ENCODE results near the gene C12orf42.

The C12orf42 gene

GRCh38 chr12:103495469-103496456 lies at the start of gene C12orf42:
C12orf42 (minus strand) TSS chr12:103495968; CDS start chr12:103478426, 17,542 bp downstream.
- peak; percentile 38 for DNase-seq

- no peak for DNase-seq
Observed at GRCh38 chr12:103542078-103542477, 46.3 kb upstream of the C12orf42 start.

GRCh38 chr12:103540319-103540718 lies 44.6 kb upstream of the C12orf42 start:
- no peak for DNase-seq

- DNase-seq: no peak
Observed at GRCh38 chr12:103538397-103538796, 42.6 kb upstream of the C12orf42 start.

- DNase-seq: no peak
Observed at GRCh38 chr12:103530307-103531066, 34.7 kb upstream of the C12orf42 start.

GRCh38 chr12:103529306-103529705 lies 33.5 kb upstream of the C12orf42 start:
- no peak for DNase-seq

GRCh38 chr12:103524238-103524875 lies 28.6 kb upstream of the C12orf42 start:
- DNase-seq: no peak

- DNase-seq: no peak
Observed at GRCh38 chr12:103523771-103524170, 28.0 kb upstream of the C12orf42 start.

- DNase-seq: no peak
Observed at GRCh38 chr12:103520686-103521215, 25.0 kb upstream of the C12orf42 start.

GRCh38 chr12:103519632-103520031 lies 23.9 kb upstream of the C12orf42 start:
- no peak for DNase-seq

- DNase-seq: no peak
Observed at GRCh38 chr12:103518899-103519298, 23.1 kb upstream of the C12orf42 start.

GRCh38 chr12:103517161-103517560 lies 21.4 kb upstream of the C12orf42 start:
- DNase-seq: no peak

- DNase-seq: no peak
Observed at GRCh38 chr12:103515341-103515740, 19.6 kb upstream of the C12orf42 start.

- DNase-seq: no peak
Observed at GRCh38 chr12:103513875-103514274, 18.1 kb upstream of the C12orf42 start.

- DNase-seq: no peak
Observed at GRCh38 chr12:103505371-103506236, 9.8 kb upstream of the C12orf42 start.

- DNase-seq: no peak
Observed at GRCh38 chr12:103504606-103505005, 8.8 kb upstream of the C12orf42 start.

- peak; percentile 33 for DNase-seq
Observed at GRCh38 chr12:103503546-103504480, 8.0 kb upstream of the C12orf42 start.

GRCh38 chr12:103501447-103501846 lies 5.7 kb upstream of the C12orf42 start:
- no peak for DNase-seq

- no peak for DNase-seq
Observed at GRCh38 chr12:103499571-103499970, 3.8 kb upstream of the C12orf42 start.

GRCh38 chr12:103498990-103499389 lies 3.2 kb upstream of the C12orf42 start:
- no peak for DNase-seq

Measured in activated CD4-positive, alpha-beta T cell treated with anti-CD3 and anti-CD28 coated beads for 1 hour (primary cell).